Measurements from ENCODE around the gene EFEMP2. TPM values are rescaled to one million over a fixed set of nuclear protein-coding genes. Genes with fewer than 3 reads are reported as not detected.
A peak's percentile ranks its signal among the peaks of the same experiment; 100 is the strongest.

The EFEMP2 gene
- total and polyA plus RNA-seq, 5 experiments from 2014 or later: 1.8 to 16.9 (median 8.9) TPM; not detected in 1

GRCh38 chr11:65821107-65821506 lies 51.5 kb downstream of the EFEMP2 start:
- Mint-ChIP-seq H3K27ac (no peak overlapping the region), H3K4me1 (peaks cover 4 to 16% (median 14%) of the 10 kb centered on the region in 4 donors), H3K36me3 (peaks cover 0 to 2% (median 0%) of the 10 kb centered on the region in 3 donors), H3K9me3 (no peaks in the 10 kb centered on the region), H3K4me3 (no peak overlapping the region), H3K27me3 (peaks cover 0 to 2% (median 0%) of the 10 kb centered on the region in 5 donors)
- POLR2A ChIA-PET: no interaction called here
- DNase-seq: no peak
- ATAC-seq: no peak

GRCh38 chr11:65817835-65818680 lies 54.5 kb downstream of the EFEMP2 start:
- Mint-ChIP-seq H3K9me3 (no peaks in the 10 kb centered on the region), H3K27ac (peak overlapping the region; percentile 48 to 91 (median 84)), H3K4me3 (peak overlapping the region; percentile 70 to 86 (median 82)), H3K4me1 (peaks cover 6 to 16% (median 14%) of the 10 kb centered on the region in 4 donors), H3K27me3 (peaks cover 0 to 2% (median 0%) of the 10 kb centered on the region in 5 donors), H3K36me3 (peaks cover 0 to 4% (median 0%) of the 10 kb centered on the region in 3 donors)
- POLR2A ChIA-PET: interaction anchor here (0.7 to 3.4 kb wide), 12 partner anchors 17 to 289 kb away, joined by 3 to 24 read pairs (median 3); partner anchors contain the start of genes AP5B1, CFL1, FIBP and KAT5
- DNase-seq: peak; percentile 83 to 99 (median 91)
- ATAC-seq: peak; percentile 87 to 88

GRCh38 chr11:65817312-65817834 lies 55.2 kb downstream of the EFEMP2 start:
- H3K9me3 Mint-ChIP-seq: no peaks in the 10 kb centered on the region
- DNase-seq (no peak), ATAC-seq (no peak)
- H3K27ac Mint-ChIP-seq: peak overlapping the region; percentile 48 to 91 (median 71)
- peaks cover 6 to 16% (median 14%) of the 10 kb centered on the region in 4 donors for H3K4me1 Mint-ChIP-seq
- POLR2A ChIA-PET: interaction anchor here (0.7 to 3.4 kb wide), 10 partner anchors 37 to 290 kb away, joined by 3 to 24 read pairs (median 4); partner anchors contain the start of genes AP5B1, CFL1, FIBP and KAT5
- peaks cover 0 to 4% (median 0%) of the 10 kb centered on the region in 3 donors for H3K36me3 Mint-ChIP-seq
- H3K4me3 Mint-ChIP-seq: peak overlapping the region; percentile 70 to 86 (median 82)
- no peaks in the 10 kb centered on the region for H3K27me3 Mint-ChIP-seq

- H3K4me3 Mint-ChIP-seq: peak overlapping the region in 8 of 10 donors; percentile 15 to 86 (median 82)
- H3K36me3 Mint-ChIP-seq: peaks cover 0 to 4% (median 0%) of the 10 kb centered on the region in 3 donors
- H3K9me3 Mint-ChIP-seq: no peaks in the 10 kb centered on the region
- POLR2A ChIA-PET: interaction anchor here (1.3 to 3.4 kb wide), 3 partner anchors 37 to 112 kb away, joined by 3 to 24 read pairs (median 8); partner anchors contain the start of genes AP5B1 and CFL1
- peak overlapping the region in 4 of 10 donors; percentile 19 to 48 (median 30) for H3K27ac Mint-ChIP-seq
- H3K27me3 Mint-ChIP-seq: no peaks in the 10 kb centered on the region
- DNase-seq: no peak
- ATAC-seq: no peak
- peaks cover 6 to 16% (median 14%) of the 10 kb centered on the region in 4 donors for H3K4me1 Mint-ChIP-seq
Observed at GRCh38 chr11:65816696-65817095, 55.9 kb downstream of the EFEMP2 start.

Other genes with a start within 250 kb of the EFEMP2 start
- gene SIPA1, start 234.7 kb downstream of the EFEMP2 start, total RNA-seq: 100 to 1,000 TPM; 155 to 157 TPM
- gene SIPA1, start 234.7 kb downstream of the EFEMP2 start, polyA plus RNA-seq: 100 to 1,000 TPM; 118 to 238 (median 140) TPM
- gene RELA, start 209.9 kb downstream of the EFEMP2 start, total RNA-seq: 100 to 1,000 TPM; 175 to 184 TPM
- 10 to 100 TPM; 38.4 to 69.8 (median 56.6) TPM for gene RELA, start 209.9 kb downstream of the EFEMP2 start, polyA plus RNA-seq
- gene KAT5, start 160.5 kb downstream of the EFEMP2 start, total RNA-seq: 100 to 1,000 TPM; 105 to 125 TPM
- gene KAT5, start 160.5 kb downstream of the EFEMP2 start, polyA plus RNA-seq: 10 to 100 TPM; 38.0 to 57.3 (median 54.0) TPM
- gene RNASEH2C, start 152.0 kb downstream of the EFEMP2 start, total RNA-seq: 10 to 100 TPM; 62.0 to 69.9 TPM
- 10 to 100 TPM; 73.4 to 99.0 (median 98.2) TPM for gene RNASEH2C, start 152.0 kb downstream of the EFEMP2 start, polyA plus RNA-seq
- 10 to 100 TPM; 25.5 to 25.8 TPM for gene AP5B1, start 91.8 kb downstream of the EFEMP2 start, total RNA-seq
- gene AP5B1, start 91.8 kb downstream of the EFEMP2 start, polyA plus RNA-seq: 10 to 100 TPM in 2 of 3 donors, 1 to 10 TPM in 1; 8.6 to 15.2 (median 10.2) TPM
- gene OVOL1, start 85.7 kb downstream of the EFEMP2 start, total RNA-seq: not detected
- not detected for gene OVOL1, start 85.7 kb downstream of the EFEMP2 start, polyA plus RNA-seq
- gene SNX32, start 38.8 kb downstream of the EFEMP2 start, total RNA-seq: 1 to 10 TPM; 2.1 to 2.2 TPM
- gene SNX32, start 38.8 kb downstream of the EFEMP2 start, polyA plus RNA-seq: 1 to 10 TPM in 1 of 3 donors, under 1 TPM in 2; 0.39 to 1.5 (median 0.40) TPM
- 100 to 1,000 TPM; 486 to 532 TPM for gene CFL1, start 14.6 kb downstream of the EFEMP2 start, total RNA-seq
- gene CFL1, start 14.6 kb downstream of the EFEMP2 start, polyA plus RNA-seq: 1,000 to 10,000 TPM; 2,347 to 2,575 (median 2,358) TPM
- gene MUS81, start 12.4 kb downstream of the EFEMP2 start, total RNA-seq: 10 to 100 TPM; 91.9 to 97.8 TPM
- gene MUS81, start 12.4 kb downstream of the EFEMP2 start, polyA plus RNA-seq: 10 to 100 TPM; 21.7 to 26.5 (median 24.5) TPM
- gene CTSW, start 7.0 kb upstream of the EFEMP2 start, total RNA-seq: 10 to 100 TPM; 52.1 to 52.6 TPM
- gene CTSW, start 7.0 kb upstream of the EFEMP2 start, polyA plus RNA-seq: 100 to 1,000 TPM; 255 to 495 (median 475) TPM
- 10 to 100 TPM; 33.0 to 35.6 TPM for gene FIBP, start 15.7 kb upstream of the EFEMP2 start, total RNA-seq
- 10 to 100 TPM; 74.9 to 97.6 (median 86.0) TPM for gene FIBP, start 15.7 kb upstream of the EFEMP2 start, polyA plus RNA-seq
- 10 to 100 TPM; 25.8 to 29.5 TPM for gene CCDC85B, start 17.9 kb upstream of the EFEMP2 start, total RNA-seq
- 10 to 100 TPM; 77.2 to 83.6 (median 83.0) TPM for gene CCDC85B, start 17.9 kb upstream of the EFEMP2 start, polyA plus RNA-seq
- not detected for gene FOSL1, start 27.6 kb upstream of the EFEMP2 start, total RNA-seq
- gene FOSL1, start 27.6 kb upstream of the EFEMP2 start, polyA plus RNA-seq: under 1 TPM in 2 of 3 donors, not detected in 1; 0.17 to 0.22 TPM
- gene C11orf68, start 46.3 kb upstream of the EFEMP2 start, total RNA-seq: 10 to 100 TPM; 53.5 to 57.8 TPM
- gene C11orf68, start 46.3 kb upstream of the EFEMP2 start, polyA plus RNA-seq: 10 to 100 TPM; 46.0 to 82.2 (median 67.3) TPM
- 10 to 100 TPM; 73.1 to 75.8 TPM for gene DRAP1, start 46.6 kb upstream of the EFEMP2 start, total RNA-seq
- gene DRAP1, start 46.6 kb upstream of the EFEMP2 start, polyA plus RNA-seq: 100 to 1,000 TPM; 103 to 112 (median 110) TPM
- gene TSGA10IP, start 72.7 kb upstream of the EFEMP2 start, total RNA-seq: not detected
- not detected for gene TSGA10IP, start 72.7 kb upstream of the EFEMP2 start, polyA plus RNA-seq
- gene SART1, start 88.9 kb upstream of the EFEMP2 start, total RNA-seq: 10 to 100 TPM; 81.9 to 91.9 TPM
- gene SART1, start 88.9 kb upstream of the EFEMP2 start, polyA plus RNA-seq: 10 to 100 TPM; 16.2 to 57.3 (median 30.4) TPM
- 10 to 100 TPM; 62.4 to 64.8 TPM for gene EIF1AD, start 129.4 kb upstream of the EFEMP2 start, total RNA-seq
- gene EIF1AD, start 129.4 kb upstream of the EFEMP2 start, polyA plus RNA-seq: 10 to 100 TPM; 11.5 to 18.7 (median 14.3) TPM
- gene BANF1, start 129.7 kb upstream of the EFEMP2 start, total RNA-seq: 100 to 1,000 TPM in 1 of 2 experiments, 10 to 100 TPM in 1; 96.2 to 101 TPM
- 100 to 1,000 TPM; 225 to 250 (median 241) TPM for gene BANF1, start 129.7 kb upstream of the EFEMP2 start, polyA plus RNA-seq
- gene CST6, start 139.2 kb upstream of the EFEMP2 start, total RNA-seq: not detected
- gene CST6, start 139.2 kb upstream of the EFEMP2 start, polyA plus RNA-seq: not detected
- gene CATSPER1, start 153.7 kb upstream of the EFEMP2 start, total RNA-seq: not detected
- under 1 TPM in 1 of 3 donors, not detected in 2; 0.11 TPM for gene CATSPER1, start 153.7 kb upstream of the EFEMP2 start, polyA plus RNA-seq
- gene GAL3ST3, start 176.4 kb upstream of the EFEMP2 start, total RNA-seq: not detected
- gene GAL3ST3, start 176.4 kb upstream of the EFEMP2 start, polyA plus RNA-seq: under 1 TPM in 1 of 3 donors, not detected in 2; 0.27 TPM
- 100 to 1,000 TPM; 184 to 197 TPM for gene SF3B2, start 179.6 kb upstream of the EFEMP2 start, total RNA-seq
- gene SF3B2, start 179.6 kb upstream of the EFEMP2 start, polyA plus RNA-seq: 100 to 1,000 TPM in 1 of 3 donors, 10 to 100 TPM in 2; 70.3 to 115 (median 91.6) TPM
- 100 to 1,000 TPM; 312 to 317 TPM for gene PACS1, start 197.5 kb upstream of the EFEMP2 start, total RNA-seq
- gene PACS1, start 197.5 kb upstream of the EFEMP2 start, polyA plus RNA-seq: 10 to 100 TPM; 35.9 to 98.8 (median 49.9) TPM

Data from naive thymus-derived CD8-positive, alpha-beta T cell (primary cell).